HepG2 (cell line): ENCODE measurements around the gene RNF213. TPM values are rescaled to one million over a fixed set of nuclear protein-coding genes. Genes with fewer than 3 reads are reported as not detected.
A peak's percentile ranks its signal among the peaks of the same experiment; 100 is the strongest.

Experiments used
- ARID4A ChIP-seq: sonication (generic); formaldehyde crosslinking; IDR thresholded peaks from 2 replicates; pipeline ENCODE4 v1.5.0; 2020; ENCODE audit warnings: mild to moderate bottlenecking, missing genetic modification reagents, borderline replicate concordance
- DR1 ChIP-seq: sonication (generic); formaldehyde crosslinking; IDR thresholded peaks from 2 replicates; pipeline ENCODE4 v1.8.0; 2021; ENCODE audit warnings: mild to moderate bottlenecking, missing genetic modification reagents, inconsistent platforms
- ELK4 ChIP-seq: sonication (generic); formaldehyde crosslinking; IDR thresholded peaks from 2 replicates; pipeline ENCODE4 v1.9.0; 2021; ENCODE audit warnings: missing genetic modification reagents, borderline replicate concordance
- FOXO1 ChIP-seq: sonication (generic); formaldehyde crosslinking; IDR thresholded peaks from 2 replicates; pipeline ENCODE4 v1.4.0; 2020; ENCODE audit warnings: missing genetic modification reagents
- MATR3 ChIP-seq: sonication (generic); formaldehyde crosslinking; IDR thresholded peaks from 2 replicates; pipeline ENCODE4 v1.4.0; 2020; ENCODE audit warnings: missing genetic modification reagents
- MIER2 ChIP-seq: IDR thresholded peaks from 2 replicates; pipeline ENCODE4 v1.6.1; 2016; ENCODE audit warnings: missing biosample characterization, missing genetic modification reagents
- NFYC ChIP-seq: IDR thresholded peaks from 2 replicates; pipeline ENCODE4 v1.6.1; 2016; ENCODE audit warnings: missing genetic modification reagents, missing compliant biosample characterization
- THAP9 ChIP-seq: sonication (generic); formaldehyde crosslinking; IDR thresholded peaks from 2 replicates; pipeline ENCODE4; 2020; ENCODE audit warnings: missing genetic modification reagents, mild to moderate bottlenecking, borderline replicate concordance
- TOPORS ChIP-seq: sonication (generic); formaldehyde crosslinking; IDR thresholded peaks from 2 replicates; pipeline ENCODE4 v1.8.0; 2023; ENCODE audit warnings: mild to moderate bottlenecking, missing genetic modification reagents
- ZFP36L2 ChIP-seq: sonication (generic); formaldehyde crosslinking; IDR thresholded peaks from 2 replicates; pipeline ENCODE4 v1.4.0; 2020; ENCODE audit warnings: missing genetic modification reagents
- ZNF280D ChIP-seq: sonication (generic); formaldehyde crosslinking; IDR thresholded peaks from 2 replicates; pipeline ENCODE4 v1.5.1; 2020; ENCODE audit warnings: mild to moderate bottlenecking, missing genetic modification reagents
- ZNF891 ChIP-seq: sonication (generic); formaldehyde crosslinking; IDR thresholded peaks from 2 replicates; pipeline ENCODE4 v1.5.0; 2020; ENCODE audit warnings: mild to moderate bottlenecking, missing genetic modification reagents
- polyA plus RNA-seq, 8 experiments: library from polyadenylated mRNA; depleted of rRNA in 3 of 8; stranded (reverse) in 7 of 8; unstranded in 1 of 8; fragments of >200 nt; fragmentation: Illumina TruSeq in 4 of 8; extraction: Trizol in 4 of 8; gene quantifications; 2 replicates each; pipeline versions ENCODE4 v1.2.1 to v1.2.3, GENCODE V29; 2011 to 2016; ENCODE audit warnings: low read depth in 4 of 8, missing spikeins in 1 of 8, mixed read lengths in 1 of 8; ENCODE audit not compliant: insufficient read depth in 1 of 8
- total RNA-seq, 5 experiments: library from RNA; depleted of rRNA; stranded (reverse); fragments of >200 nt; fragmentation: Illumina TruSeq; extraction: Trizol; gene quantifications; 2 replicates each; pipeline ENCODE4 v1.2.3, GENCODE V29; 2016; ENCODE audit warnings: low read depth in 1 of 5
- TF ChIP-seq, protein P1 (sequence below): sonication (generic); formaldehyde crosslinking; IDR thresholded peaks from 2 replicates; pipeline ENCODE4 v1.4.0; 2020; ENCODE audit warnings: missing genetic modification reagents
- TF ChIP-seq, protein P2 (sequence below): sonication (generic); formaldehyde crosslinking; conservative IDR thresholded peaks from 2 replicates; pipeline ENCODE4 v1.4.0; 2020; ENCODE audit warnings: missing genetic modification reagents

The RNF213 gene
- total and polyA plus RNA-seq, 2 of the 13 experiments (the other 11 are each of a cell fraction or from before 2014, with no cell fraction given), result 38.6 to 38.7 TPM

DNA sequence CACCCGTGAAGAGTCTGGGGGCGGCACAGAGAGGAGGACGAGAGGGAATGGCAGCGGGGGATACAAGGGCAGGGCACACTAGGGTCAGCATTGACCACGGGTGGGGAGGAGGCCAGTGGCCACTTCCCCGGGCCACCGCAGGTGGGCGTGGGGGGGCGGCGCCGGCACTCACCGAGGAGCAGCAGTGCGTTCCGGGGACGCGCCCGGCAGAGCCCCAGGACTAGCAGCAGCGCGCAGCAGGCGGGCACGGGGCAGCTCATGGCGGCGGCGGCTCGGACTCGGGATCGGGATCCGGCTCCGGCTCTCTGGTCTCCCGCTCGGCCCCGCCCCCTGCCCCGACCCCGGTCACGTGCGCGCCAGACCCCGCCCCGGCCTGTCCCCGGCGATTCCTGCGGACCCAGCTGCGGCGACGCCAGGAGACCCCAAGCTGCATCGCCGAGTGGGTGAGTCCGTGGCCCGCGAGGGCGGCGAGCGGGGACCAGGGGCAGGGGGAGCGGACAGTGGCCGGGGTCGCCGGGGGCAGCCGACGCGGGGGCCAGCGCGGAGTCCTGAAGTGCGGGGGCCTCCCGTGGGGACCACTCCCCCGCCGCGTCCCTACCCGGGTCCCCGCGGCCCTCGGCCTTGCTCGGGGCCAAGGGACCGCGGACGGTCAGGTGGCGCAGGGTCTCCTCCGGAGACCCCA is 40.5 kb upstream of the RNF213 start, which contains the start of the genes SGSH and SLC26A11 (continued):
- peak; percentile 48; the same call in 1 of the 2 replicates for TF ChIP-seq ZNF280D
- TF ChIP-seq, protein P1, sequence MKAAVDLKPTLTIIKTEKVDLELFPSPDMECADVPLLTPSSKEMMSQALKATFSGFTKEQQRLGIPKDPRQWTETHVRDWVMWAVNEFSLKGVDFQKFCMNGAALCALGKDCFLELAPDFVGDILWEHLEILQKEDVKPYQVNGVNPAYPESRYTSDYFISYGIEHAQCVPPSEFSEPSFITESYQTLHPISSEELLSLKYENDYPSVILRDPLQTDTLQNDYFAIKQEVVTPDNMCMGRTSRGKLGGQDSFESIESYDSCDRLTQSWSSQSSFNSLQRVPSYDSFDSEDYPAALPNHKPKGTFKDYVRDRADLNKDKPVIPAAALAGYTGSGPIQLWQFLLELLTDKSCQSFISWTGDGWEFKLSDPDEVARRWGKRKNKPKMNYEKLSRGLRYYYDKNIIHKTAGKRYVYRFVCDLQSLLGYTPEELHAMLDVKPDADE (CRISPR knock-in tag), result no peak
- no peak for TF ChIP-seq ZFP36L2 (CRISPR knock-in tag)
- peak; percentile 35; the same call in 1 of the 2 replicates for TF ChIP-seq NFYC (CRISPR knock-in tag)
- peak; percentile 50; the same call in 1 of the 2 replicates for TF ChIP-seq ZNF891 (CRISPR knock-in tag)
- no peak for TF ChIP-seq TOPORS (CRISPR knock-in tag)
- TF ChIP-seq MATR3 (CRISPR knock-in tag), result no peak
- TF ChIP-seq THAP9 (CRISPR knock-in tag), result peak; percentile 53
- TF ChIP-seq, protein P2, sequence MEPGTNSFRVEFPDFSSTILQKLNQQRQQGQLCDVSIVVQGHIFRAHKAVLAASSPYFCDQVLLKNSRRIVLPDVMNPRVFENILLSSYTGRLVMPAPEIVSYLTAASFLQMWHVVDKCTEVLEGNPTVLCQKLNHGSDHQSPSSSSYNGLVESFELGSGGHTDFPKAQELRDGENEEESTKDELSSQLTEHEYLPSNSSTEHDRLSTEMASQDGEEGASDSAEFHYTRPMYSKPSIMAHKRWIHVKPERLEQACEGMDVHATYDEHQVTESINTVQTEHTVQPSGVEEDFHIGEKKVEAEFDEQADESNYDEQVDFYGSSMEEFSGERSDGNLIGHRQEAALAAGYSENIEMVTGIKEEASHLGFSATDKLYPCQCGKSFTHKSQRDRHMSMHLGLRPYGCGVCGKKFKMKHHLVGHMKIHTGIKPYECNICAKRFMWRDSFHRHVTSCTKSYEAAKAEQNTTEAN, result no peak
- no peak for TF ChIP-seq MIER2 (CRISPR knock-in tag)
- peak; percentile 90 for TF ChIP-seq ARID4A (CRISPR knock-in tag)
- TF ChIP-seq ELK4 (CRISPR knock-in tag), result no peak
- no peak for TF ChIP-seq FOXO1 (CRISPR knock-in tag)
- no peak for TF ChIP-seq DR1 (CRISPR knock-in tag)
